Measurements from ENCODE around the gene RBM15B. TPM values are rescaled to one million over a fixed set of nuclear protein-coding genes. Genes with fewer than 3 reads are reported as not detected.
"Not testable (repeated sequence)": the region's sequence is repeated elsewhere in the genome, so short reads cannot be mapped to it uniquely, and the experiment has no call there.

Gene RBM15B
- total RNA-seq, 4 donors from 2014 or later, result 25.1 to 39.0 (median 27.8) TPM

DNA sequence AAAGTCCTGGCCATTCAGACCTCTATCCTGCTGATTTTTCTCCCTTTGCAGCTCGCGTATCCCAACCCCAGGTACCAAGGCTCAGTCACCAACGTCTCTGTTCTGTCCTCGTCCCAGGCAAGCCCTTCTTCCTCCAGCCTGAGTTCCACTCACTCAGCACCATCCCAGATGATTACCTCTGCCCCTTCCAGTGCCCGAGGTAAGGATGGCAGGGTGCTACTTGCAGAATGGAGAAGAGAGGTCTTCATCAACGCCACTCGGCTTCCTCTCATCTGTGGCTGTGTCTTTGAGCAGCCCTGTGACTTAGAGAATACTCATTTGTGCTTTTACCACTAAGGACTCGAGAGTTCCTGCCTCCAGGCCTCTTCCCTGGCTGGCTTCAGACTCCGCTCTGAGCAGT lies 28.6 kb upstream of the RBM15B start:
- TF ChIP-seq CTCF (IDR thresholded peaks at IDR 0.05), result no peak
- no peak for DNase-seq (ENCODE audit: low spot score)
- peak; percentile 51 for ATAC-seq (ENCODE audit: low FRiP score)

DNA sequence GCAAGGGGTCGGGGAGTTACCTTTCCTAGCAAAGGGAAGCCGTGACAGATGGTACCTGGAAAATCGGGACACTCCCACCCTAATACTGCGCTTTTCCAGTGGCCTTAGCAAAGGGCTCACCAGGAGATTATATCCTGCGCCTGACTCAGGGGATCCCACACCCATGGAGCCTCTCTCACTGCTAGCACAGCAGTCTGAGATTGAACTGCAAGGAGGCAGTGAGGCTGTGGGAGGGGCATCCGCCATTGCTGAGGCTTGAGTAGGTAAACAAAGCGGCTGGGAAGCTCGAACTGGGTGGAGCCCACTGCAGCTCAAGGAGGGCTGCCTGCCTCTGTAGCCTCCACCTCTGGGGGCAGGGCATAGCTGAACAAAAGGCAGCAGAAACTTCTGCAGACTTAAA lies 22.8 kb upstream of the RBM15B start:
- DNase-seq (ENCODE audit: low spot score); ATAC-seq (ENCODE audit: low FRiP score): not testable (repeated sequence)

DNA sequence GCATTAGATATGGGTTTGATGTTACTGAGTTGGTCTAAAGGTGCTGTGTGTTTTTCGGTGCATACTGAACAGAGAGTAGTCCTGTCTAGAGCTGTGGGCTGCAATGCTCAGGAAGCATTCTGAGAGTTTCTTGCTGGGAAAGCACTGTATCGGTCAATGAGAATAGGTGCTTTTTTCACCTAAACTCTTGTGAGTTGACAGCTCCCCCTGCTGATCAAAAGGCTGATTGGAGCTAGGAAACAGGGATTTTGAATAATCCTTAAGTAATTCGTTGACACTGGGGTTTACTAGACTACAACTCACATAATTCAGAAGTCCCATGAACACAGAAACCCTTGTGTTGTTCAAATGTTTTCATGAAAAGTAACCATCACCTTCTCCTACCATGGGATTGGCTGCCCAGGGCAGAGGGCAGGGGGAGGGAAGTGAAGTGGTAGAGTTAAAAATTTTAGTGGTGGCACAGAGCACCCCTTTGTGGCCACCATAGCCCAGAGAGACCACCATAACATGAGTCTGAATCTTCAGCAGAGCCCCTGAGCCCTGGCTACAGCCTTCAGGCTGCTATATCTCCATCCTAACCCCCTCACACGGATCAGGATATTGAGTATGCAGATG lies 19.0 kb upstream of the RBM15B start:
- no peak for ATAC-seq (ENCODE audit: low FRiP score)
- DNase-seq (ENCODE audit: low spot score), result no peak
- TF ChIP-seq CTCF (IDR thresholded peaks at IDR 0.05), result peak in 1 of 3 donors; percentile 72

- ATAC-seq (ENCODE audit: low FRiP score) (no peak), DNase-seq (ENCODE audit: low spot score) (no peak)
- TF ChIP-seq CTCF (IDR thresholded peaks at IDR 0.05), result no peak
These were observed 17.2 kb upstream of the RBM15B start for GRCh38 chr3:51373658-51374421.

- ATAC-seq (ENCODE audit: low FRiP score) (no peak), DNase-seq (ENCODE audit: low spot score) (no peak)
- TF ChIP-seq CTCF (IDR thresholded peaks at IDR 0.05), result no peak
These were observed 16.6 kb upstream of the RBM15B start for GRCh38 chr3:51374456-51374855.

DNA sequence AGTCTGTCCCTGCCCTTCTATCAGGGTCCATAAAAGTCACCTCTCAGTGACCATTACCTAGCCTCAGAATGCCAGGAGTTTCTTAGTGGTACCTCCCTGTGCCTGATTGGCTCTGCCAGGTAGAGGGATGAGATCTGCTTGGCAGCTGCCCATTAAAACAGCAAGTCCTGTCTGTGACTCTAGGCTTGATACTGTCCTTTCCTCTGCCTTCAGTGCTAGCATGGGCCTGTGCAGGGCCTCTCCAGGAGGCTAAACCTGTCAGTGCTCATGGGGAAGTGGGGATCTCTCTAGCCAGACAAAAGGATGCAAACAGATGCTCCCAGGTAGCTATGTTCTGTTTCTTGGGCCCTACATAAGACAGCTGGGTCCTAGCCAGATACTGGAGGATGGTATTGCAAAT lies 15.9 kb upstream of the RBM15B start:
- no peak for TF ChIP-seq CTCF (IDR thresholded peaks at IDR 0.05)
- no peak for DNase-seq (ENCODE audit: low spot score)
- ATAC-seq (ENCODE audit: low FRiP score), result no peak

- DNase-seq (ENCODE audit: low spot score) (no peak), ATAC-seq (ENCODE audit: low FRiP score) (no peak)
- TF ChIP-seq CTCF (IDR thresholded peaks at IDR 0.05), result no peak
These were observed 15.5 kb upstream of the RBM15B start for GRCh38 chr3:51375571-51375970.

Data from omental fat pad (tissue), 4 donors.